ENCODE data around the gene FRRS1L.

DNA sequence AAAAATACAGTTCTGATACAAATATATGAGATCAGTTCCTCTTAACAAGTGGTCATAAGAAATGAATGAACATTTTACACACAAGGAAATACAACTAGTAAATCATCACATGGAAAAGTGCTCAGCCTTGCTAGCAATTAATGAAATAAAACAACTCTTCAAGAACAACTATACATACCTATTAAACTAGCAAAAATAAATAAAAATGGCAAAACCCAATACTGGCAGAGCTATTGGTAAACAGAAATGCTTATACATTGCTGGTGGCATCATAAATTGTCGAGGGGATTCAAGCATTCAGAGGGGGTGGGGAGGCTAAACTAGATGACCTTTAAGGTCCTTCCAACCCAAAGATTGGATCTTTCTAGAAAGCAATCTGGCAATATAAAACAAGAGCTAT is 5.9 kb upstream of the FRRS1L start:
- TF ChIP-seq, protein P1, sequence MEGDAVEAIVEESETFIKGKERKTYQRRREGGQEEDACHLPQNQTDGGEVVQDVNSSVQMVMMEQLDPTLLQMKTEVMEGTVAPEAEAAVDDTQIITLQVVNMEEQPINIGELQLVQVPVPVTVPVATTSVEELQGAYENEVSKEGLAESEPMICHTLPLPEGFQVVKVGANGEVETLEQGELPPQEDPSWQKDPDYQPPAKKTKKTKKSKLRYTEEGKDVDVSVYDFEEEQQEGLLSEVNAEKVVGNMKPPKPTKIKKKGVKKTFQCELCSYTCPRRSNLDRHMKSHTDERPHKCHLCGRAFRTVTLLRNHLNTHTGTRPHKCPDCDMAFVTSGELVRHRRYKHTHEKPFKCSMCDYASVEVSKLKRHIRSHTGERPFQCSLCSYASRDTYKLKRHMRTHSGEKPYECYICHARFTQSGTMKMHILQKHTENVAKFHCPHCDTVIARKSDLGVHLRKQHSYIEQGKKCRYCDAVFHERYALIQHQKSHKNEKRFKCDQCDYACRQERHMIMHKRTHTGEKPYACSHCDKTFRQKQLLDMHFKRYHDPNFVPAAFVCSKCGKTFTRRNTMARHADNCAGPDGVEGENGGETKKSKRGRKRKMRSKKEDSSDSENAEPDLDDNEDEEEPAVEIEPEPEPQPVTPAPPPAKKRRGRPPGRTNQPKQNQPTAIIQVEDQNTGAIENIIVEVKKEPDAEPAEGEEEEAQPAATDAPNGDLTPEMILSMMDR (IDR thresholded peaks at IDR 0.05): no peak
- TF ChIP-seq POLR2A (IDR thresholded peaks at IDR 0.05): no peak
